ENCODE measurements around the gene LPCAT3. TPM values are rescaled to one million over a fixed set of nuclear protein-coding genes. Genes with fewer than 3 reads are reported as not detected.
"Not testable (repeated sequence)": the region's sequence is repeated elsewhere in the genome, so short reads cannot be mapped to it uniquely, and the experiment has no call there.

The LPCAT3 gene
- total RNA-seq, 2 donors from 2014 or later, result 22.0 to 31.9 TPM

DNA sequence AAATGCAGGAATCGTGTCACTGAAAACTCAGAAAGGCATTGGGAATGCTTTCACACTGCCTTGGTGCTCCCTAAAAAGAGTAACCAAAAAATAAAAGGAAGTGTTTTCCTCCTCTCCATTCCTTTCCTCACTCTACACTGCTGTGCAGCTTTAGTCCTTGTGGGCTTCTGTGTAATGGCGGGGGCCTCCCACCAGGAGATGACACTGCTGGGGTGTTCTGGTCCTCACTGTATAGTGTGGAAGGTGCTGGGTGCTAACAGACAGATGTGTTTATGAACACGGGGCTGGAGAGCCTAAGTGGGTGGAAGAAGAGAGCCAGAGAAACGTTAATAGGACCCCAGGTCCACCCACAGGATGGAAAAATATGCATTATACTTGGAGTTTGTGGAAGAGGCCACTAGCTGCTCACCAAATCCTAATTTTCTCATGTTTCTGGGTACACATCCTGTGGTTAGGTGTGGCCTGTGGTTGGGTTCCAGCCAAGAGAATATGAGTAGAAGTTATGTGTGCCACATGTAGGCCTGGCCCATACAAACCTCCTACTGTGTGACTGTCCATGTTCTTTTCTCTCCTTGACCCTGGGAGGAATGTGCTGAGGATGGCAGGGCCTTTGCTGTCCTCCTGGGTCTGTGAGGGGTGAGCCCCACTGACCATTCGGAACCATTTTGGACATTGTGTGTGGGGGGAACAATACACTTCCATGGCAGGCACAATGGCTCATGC is 28.3 kb upstream of the LPCAT3 start:
- no peak for ATAC-seq
- no peak overlapping the region for H3K27ac Mint-ChIP-seq
- no peak for DNase-seq (ENCODE audit: low spot score in 2 of 2)
- H3K9me3 Mint-ChIP-seq, result no peaks in the 10 kb centered on the region
- H3K36me3 Mint-ChIP-seq, result no peaks in the 10 kb centered on the region

DNA sequence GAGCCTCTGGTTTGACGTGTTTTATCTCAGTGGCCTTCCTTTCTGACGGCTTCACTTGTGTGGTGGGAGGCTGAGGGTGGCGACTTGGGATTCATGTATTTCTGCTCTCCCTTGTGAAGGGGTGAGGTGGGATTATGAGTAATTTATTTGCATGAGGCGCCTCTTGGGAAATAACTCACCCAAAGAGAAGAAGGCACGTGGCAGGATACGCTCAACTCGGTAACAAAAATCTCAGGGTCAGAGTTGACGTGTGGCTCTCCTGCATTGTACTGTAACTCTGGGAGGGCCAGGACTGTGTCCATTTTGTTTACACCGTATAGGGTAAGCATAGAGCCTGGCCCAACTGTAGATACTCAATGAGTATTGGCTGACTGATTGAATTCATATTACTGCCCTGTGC is 27.6 kb upstream of the LPCAT3 start:
- no peaks in the 10 kb centered on the region for H3K36me3 Mint-ChIP-seq
- H3K27ac Mint-ChIP-seq, result no peak overlapping the region
- no peak for DNase-seq (ENCODE audit: low spot score in 2 of 2)
- no peak for ATAC-seq
- H3K9me3 Mint-ChIP-seq, result no peaks in the 10 kb centered on the region

DNA sequence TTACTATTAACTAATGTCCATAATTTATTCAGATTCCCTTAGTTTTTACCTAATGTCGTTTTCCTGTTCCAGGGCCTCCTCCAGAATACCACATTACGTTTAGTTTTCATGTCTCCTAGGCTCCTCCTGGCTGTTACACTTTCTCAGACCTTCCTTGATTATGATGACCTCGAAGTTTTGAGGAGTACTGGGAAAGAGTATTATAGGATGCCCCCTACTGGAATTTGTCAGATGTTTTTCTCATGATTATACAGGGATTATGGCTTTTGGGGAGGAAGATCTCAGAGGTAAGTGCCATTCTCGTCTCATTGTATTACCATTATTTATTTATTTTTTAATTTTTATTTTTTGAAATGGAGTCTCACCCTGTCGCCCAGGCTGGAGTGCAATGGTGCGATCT is 24.6 kb upstream of the LPCAT3 start:
- Mint-ChIP-seq H3K9me3 (no peaks in the 10 kb centered on the region), H3K36me3 (no peaks in the 10 kb centered on the region), H3K27ac (no peak overlapping the region)
- ATAC-seq (peak in 1 of 2 donors; percentile 40), DNase-seq (ENCODE audit: low spot score in 2 of 2) (no peak)

DNA sequence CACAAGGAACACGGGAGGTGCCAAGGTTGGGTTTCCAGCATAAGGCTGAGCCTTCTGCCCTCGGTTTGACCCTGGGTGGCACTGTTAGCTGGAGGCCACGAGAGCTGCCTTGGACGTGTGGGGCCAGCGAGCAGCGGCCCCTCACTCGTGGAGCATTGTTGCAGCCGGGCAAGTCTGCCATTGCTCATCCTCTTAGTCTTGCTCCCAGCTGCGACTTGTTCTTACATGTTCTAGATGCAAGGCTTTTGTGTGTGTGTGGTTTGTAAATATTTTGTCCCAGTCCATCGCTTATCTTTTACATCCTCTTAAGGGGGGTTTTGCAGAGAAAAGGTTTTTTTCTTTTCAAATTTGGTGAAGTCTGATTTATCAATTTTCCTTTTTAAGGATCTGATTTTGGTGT is 21.1 kb upstream of the LPCAT3 start:
- Mint-ChIP-seq H3K36me3 (no peaks in the 10 kb centered on the region), H3K27ac (peak overlapping the region in 1 of 2 donors; percentile 5), H3K9me3 (no peaks in the 10 kb centered on the region)
- no peak for DNase-seq (ENCODE audit: low spot score in 2 of 2)
- ATAC-seq, result no peak

DNA sequence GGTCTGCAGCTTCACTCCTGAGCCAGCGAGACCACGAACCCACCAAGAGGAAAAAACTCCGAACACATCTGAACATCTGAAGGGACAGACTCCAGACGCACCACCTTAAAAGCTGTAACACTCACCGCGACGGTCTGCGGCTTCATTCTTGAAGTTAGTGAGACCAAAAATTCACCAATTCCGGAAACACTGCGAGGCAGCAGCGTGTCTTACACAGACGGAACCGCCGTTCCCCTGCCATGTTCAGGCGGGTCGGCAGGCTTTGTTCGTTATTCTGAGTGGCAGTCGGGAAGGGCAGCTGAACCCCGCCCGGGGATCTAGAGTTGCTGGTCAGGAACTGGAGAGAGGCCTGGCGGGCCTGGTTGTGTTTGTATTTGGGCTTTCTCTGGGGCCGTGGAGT is 20.3 kb upstream of the LPCAT3 start:
- no peaks in the 10 kb centered on the region for H3K36me3 Mint-ChIP-seq
- no peak for ATAC-seq

DNA sequence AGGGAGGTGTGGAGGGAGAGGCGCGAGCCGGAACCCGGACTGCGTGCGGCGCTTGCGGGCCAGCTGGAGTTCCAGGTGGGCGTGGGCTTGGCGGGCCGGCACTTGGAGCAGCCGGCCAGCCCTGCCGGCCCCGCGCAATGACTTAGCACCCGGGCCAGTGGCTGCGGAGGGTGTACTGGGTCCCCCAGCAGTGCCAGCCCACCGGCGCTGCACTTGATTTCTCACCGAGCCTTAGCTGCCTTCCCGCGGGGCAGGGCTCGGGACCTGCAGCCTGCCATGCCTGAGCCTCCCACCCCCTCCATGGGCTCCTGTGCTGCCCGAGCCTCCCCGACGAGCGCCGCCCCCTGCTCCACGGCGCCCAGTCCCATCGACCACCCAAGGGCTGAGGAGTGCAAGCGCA is 19.1 kb upstream of the LPCAT3 start:
- not testable (repeated sequence) for H3K9me3 Mint-ChIP-seq; H3K36me3 Mint-ChIP-seq; DNase-seq (ENCODE audit: low spot score in 2 of 2); ATAC-seq; H3K27ac Mint-ChIP-seq

More for the DNA sequence above, 20.3 kb upstream of the LPCAT3 start:
- DNase-seq (ENCODE audit: low spot score in 2 of 2), result no peak
- Mint-ChIP-seq H3K27ac (peak overlapping the region in 1 of 2 donors; percentile 61), H3K9me3 (no peaks in the 10 kb centered on the region)

DNA sequence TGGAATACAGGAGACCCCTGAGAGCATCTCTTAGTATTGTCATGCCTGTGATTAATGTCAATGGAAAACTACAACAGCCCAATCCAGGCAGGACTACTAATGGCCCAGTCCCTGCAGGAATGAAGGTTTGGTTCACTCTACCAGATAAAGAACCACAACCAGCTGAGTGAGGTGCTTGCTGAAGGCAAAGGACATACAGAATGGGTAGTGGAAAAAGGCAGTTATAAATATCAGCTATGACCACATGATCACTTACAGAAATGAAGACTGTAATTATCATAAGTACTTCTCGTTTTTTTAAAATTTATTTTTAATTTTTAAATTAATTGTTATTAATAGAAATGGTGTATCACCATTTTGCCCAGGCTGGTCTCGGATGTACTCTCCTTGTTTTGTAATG is 17.2 kb upstream of the LPCAT3 start:
- DNase-seq (ENCODE audit: low spot score in 2 of 2), result no peak
- no peak for ATAC-seq
- no peak overlapping the region for H3K27ac Mint-ChIP-seq
- no peaks in the 10 kb centered on the region for H3K9me3 Mint-ChIP-seq
- no peaks in the 10 kb centered on the region for H3K36me3 Mint-ChIP-seq

DNA sequence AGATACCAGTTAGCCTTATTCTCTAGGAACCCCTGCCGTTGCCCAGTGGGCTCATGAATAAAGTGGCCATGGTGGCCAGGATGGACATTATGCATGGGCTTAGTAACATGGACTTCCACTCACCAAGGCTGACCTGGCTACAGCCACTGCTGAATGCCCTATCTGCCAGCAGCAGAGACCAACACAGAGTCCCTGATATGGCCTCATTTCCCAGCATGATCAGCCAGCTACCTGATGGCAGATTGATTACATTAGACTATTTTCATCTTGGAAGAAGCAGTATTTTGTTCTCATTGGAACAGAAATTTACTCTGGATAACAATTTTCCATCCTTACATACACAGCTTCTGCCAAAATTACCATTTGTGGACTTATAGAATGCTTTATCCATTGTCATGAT is 16.2 kb upstream of the LPCAT3 start:
- no peaks in the 10 kb centered on the region for H3K36me3 Mint-ChIP-seq
- no peaks in the 10 kb centered on the region for H3K9me3 Mint-ChIP-seq
- DNase-seq (ENCODE audit: low spot score in 2 of 2) (no peak), ATAC-seq (no peak)
- H3K27ac Mint-ChIP-seq, result no peak overlapping the region

DNA sequence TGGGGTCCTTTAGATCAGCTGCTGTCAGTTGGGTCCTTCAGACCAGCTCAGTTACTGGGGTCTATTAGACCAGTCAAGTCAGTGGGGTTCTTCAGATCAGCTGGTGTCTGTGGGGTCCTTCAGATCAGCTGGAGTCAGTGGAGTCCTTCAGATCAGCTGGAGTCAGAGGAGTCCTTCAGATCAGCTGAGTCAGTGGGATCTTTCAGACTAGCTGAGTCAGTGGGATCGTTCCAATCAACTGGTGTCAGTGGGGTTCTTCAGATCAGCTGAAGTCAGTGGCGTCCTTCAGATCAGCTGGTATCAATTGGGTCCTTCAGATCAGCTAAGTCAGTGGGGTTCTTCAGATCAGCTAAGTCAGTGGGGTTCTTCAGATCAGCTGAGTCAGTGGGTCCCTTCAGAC is 14.7 kb upstream of the LPCAT3 start:
- H3K9me3 Mint-ChIP-seq, result no peaks in the 10 kb centered on the region
- DNase-seq (ENCODE audit: low spot score in 2 of 2), result no peak
- H3K36me3 Mint-ChIP-seq, result no peaks in the 10 kb centered on the region
- no peak for ATAC-seq
- no peak overlapping the region for H3K27ac Mint-ChIP-seq

DNA sequence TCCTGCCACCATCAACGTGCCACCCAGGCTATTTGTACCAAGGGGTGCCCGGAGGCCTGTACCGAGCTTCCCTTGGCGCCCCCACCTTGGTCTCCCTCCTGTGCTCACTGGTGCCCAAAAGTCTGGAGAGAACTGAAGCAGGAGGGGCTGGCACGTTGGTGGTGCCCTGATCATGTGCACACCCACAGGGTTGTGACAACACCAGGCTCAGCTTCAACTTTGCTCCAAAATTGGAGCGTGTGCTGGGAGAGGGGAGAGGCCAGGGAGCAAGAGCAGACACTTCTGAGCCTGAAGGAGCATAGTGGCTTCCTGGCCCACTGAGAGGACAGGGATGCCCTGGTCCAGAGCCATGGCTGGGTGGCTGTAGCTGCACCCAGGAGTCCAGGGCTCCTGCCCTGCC is 13.0 kb upstream of the LPCAT3 start:
- H3K27ac Mint-ChIP-seq, result no peak overlapping the region
- no peak for DNase-seq (ENCODE audit: low spot score in 2 of 2)
- no peak for ATAC-seq
- H3K36me3 Mint-ChIP-seq, result no peaks in the 10 kb centered on the region
- no peaks in the 10 kb centered on the region for H3K9me3 Mint-ChIP-seq

DNA sequence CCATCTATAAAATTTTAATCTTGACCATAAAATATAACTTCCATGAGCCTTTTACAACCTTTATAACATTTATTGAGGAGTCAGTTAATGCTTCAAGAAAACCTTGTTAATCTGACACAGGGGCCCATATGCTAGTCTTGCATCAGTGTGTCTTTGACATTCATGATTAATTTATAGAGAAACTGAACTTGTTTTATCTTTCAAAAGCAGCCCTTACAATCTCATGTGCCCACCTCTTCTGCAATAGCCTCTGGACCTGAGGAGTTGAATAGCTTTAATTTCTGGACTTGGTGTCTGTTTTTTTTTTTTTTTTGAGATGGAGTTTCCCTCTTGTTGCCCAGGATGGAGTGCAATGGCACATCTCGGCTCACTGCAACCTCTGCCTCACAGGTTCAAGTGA is 8.6 kb upstream of the LPCAT3 start:
- H3K36me3 Mint-ChIP-seq, result no peaks in the 10 kb centered on the region
- no peaks in the 10 kb centered on the region for H3K9me3 Mint-ChIP-seq
- no peak for ATAC-seq
- no peak overlapping the region for H3K27ac Mint-ChIP-seq
- DNase-seq (ENCODE audit: low spot score in 2 of 2), result no peak

DNA sequence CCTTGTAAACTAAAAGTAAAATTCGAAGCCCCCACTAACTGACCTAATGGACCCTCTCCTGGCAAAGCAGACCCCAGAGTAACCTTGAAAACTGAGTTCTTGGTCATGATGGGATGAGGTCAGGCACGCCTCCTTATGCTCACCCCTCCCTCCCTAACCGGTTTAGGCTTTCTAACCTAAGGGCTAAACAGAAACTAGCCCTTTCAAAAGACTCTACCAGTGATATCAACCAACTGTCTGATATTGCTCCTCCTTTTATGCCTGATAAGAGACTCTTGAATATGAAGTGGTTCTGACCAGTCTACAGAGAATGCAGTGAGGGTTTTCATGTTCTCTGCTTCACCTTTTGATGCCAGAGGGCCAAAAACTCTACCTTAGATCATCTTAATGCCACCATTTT is 4.8 kb upstream of the LPCAT3 start:
- no peak for ATAC-seq
- no peaks in the 10 kb centered on the region for H3K36me3 Mint-ChIP-seq
- no peak for DNase-seq (ENCODE audit: low spot score in 2 of 2)
- no peaks in the 10 kb centered on the region for H3K9me3 Mint-ChIP-seq
- no peak overlapping the region for H3K27ac Mint-ChIP-seq

DNA sequence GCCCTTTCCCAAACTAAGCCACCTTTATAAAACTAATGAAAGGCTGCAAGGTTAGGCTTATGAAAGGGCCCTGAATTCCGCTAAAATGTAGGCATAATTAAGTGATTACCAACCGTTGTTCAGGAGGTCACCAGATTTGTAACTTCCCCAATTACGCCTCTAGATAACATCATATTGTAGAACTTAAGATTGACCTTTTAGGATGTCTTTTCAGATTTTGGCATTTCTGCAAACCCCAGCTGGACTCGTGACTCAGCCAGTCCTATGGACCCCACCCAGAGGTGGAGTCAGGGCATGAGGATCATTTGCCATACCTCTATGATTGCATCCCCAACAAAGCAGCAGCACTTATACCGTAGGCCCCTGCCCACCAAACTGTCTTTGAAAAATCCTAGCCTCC is 3.7 kb upstream of the LPCAT3 start:
- no peak for ATAC-seq
- Mint-ChIP-seq H3K36me3 (peaks cover 7 to 8% of the 10 kb centered on the region in 2 donors), H3K27ac (no peak overlapping the region)

DNA sequence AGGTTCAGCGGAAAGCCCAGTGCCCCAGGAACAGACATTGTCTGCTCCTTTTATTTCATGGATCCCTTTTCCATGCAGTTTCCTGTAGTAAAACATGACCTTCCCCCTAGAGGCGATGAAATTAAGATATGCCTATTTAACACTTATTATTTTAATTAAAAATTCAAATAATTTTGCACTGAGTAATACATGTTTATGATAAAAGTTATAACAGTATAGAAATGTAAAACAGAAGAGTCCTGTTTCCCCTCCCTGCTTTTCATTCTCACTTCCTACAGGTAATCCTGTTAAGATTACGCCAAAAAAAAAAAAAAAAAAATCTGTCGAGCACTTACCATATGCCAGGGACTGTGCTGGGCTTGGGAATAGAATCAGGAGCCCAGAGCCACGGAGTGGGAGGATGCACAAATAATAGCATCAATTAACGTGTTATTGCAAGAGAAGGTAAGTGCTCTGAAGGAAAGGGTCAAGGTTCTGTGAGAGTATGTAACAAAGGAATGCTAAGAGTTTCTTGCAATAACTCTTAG is 830 bp upstream of the LPCAT3 start:
- H3K9me3 Mint-ChIP-seq, result no peaks in the 10 kb centered on the region
- H3K36me3 Mint-ChIP-seq, result peaks cover 7 to 8% of the 10 kb centered on the region in 2 donors
- DNase-seq (ENCODE audit: low spot score in 2 of 2) (no peak), ATAC-seq (no peak)
- H3K27ac Mint-ChIP-seq, result peak overlapping the region; percentile 60 to 87

More for the DNA sequence above, 3.7 kb upstream of the LPCAT3 start:
- no peak for DNase-seq (ENCODE audit: low spot score in 2 of 2)
- no peaks in the 10 kb centered on the region for H3K9me3 Mint-ChIP-seq

DNA sequence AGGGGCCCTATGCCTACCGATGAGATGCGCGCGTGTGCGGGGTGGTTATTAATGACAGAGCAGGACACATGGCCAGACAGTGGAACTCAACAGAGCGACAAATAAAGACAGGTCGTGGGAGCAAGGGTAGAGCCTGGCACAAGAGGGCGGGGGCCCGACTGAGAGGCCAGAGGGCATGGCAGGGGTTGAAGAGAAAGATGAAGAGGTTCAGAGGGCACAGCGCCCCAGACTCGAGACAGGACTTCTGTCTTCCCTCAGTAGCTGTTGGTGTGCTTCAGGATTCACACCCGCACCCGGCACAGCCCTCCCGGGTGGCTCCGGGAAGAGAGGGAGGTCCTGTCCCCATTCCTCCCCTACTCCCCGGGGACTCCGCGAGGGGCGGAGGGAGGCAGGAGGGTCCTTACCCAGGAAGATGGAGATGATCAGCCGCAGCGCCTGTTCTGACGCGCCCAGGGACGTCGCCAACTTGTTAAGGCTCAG is 366 bp downstream of the LPCAT3 start:
- ATAC-seq, result peak; percentile 4 to 7
- Mint-ChIP-seq H3K9me3 (no peaks in the 10 kb centered on the region), H3K27ac (peak overlapping the region; percentile 87 to 94), H3K36me3 (peaks cover 7 to 8% of the 10 kb centered on the region in 2 donors)
- no peak for DNase-seq (ENCODE audit: low spot score in 2 of 2)

DNA sequence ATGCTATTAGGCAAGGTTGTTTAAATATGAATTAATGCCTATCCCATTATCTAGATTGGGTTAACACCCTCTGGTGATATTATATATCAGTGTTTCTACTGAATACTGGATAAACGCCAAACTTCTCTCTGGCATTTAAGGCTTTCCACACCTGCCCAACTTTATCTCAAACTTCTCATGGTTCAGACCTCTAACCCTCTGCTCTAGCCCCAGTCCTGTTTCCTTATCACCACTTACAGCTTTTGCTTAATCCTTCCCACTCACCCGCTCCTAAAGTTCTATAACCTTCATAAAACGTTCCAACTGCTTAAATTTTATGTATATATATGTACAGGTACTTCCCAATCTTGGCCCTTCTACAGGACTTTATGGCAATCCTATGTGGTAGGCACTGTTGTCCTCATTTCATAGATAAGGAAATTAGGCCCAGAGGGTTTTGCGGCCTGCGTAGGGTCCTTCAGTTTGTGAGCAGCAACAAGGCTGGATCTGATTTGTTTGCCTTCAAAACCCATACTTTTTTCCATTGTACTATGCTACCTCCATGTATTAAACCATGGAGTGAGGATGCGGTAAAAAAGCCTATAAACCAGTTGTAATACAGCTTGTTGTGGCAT is 1.2 kb downstream of the LPCAT3 start:
- peak overlapping the region in 1 of 2 donors; percentile 87 for H3K27ac Mint-ChIP-seq
- DNase-seq (ENCODE audit: low spot score in 2 of 2) (no peak), ATAC-seq (no peak)
- peaks cover 7 to 8% of the 10 kb centered on the region in 2 donors for H3K36me3 Mint-ChIP-seq
- no peaks in the 10 kb centered on the region for H3K9me3 Mint-ChIP-seq

DNA sequence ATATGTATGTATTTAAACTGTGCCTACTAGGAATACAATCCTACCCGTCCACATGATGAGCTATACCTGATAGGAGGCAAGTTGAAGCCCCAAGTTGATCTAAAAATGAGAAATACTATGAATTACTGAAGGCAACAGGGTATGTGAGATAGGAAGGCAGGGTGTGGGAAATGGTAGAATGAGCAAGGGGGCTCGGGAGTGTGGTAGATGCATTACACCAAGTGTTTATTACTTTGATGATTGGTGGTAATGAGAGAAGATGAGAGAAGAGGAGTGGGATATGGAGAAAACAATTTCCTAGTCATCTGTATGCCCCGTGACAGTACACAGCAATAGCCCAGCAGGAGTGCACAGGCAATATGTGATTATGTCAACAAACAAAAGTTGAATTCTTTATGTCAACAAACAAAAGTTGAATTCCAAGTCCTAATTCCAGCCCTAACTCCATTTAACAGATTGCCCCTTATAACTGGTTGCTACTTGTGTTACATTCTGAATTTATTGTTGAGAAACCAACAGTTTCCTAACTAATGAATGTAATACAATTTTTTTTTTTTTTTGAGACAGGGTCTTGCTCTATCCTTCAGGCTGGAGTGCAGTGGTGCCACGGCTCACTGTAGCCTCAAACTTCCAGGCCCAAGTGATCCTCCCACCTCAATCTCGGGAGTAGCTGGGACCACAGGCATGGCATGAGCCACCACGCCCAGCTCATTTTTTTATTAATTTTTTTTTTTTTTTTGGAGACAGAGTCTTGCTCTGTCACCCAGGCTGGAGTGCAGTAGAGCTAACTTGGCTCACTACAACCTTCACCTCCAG is 2.5 kb downstream of the LPCAT3 start:
- DNase-seq (ENCODE audit: low spot score in 2 of 2), result no peak
- ATAC-seq, result no peak
- H3K36me3 Mint-ChIP-seq, result peaks cover 7 to 8% of the 10 kb centered on the region in 2 donors
- no peaks in the 10 kb centered on the region for H3K9me3 Mint-ChIP-seq
- no peak overlapping the region for H3K27ac Mint-ChIP-seq
